H54 (cell line): ENCODE measurements around the gene EDC4.

Experiments used
- DNase-seq: peaks from one replicate; pipeline ENCODE4 v3.0.0; 2011; ENCODE audit warnings: low spot score, mixed read lengths; ENCODE audit not compliant: insufficient read length
- FAIRE-seq: peaks from 3 replicates; lab custom pipeline; 2011; peaks lifted over from hg19 to GRCh38; lab: Jason Lieb, UNC
- POLR2A ChIP-seq: IDR thresholded peaks from 2 replicates; pipeline ENCODE4 v1.6.1; 2011; ENCODE audit warnings: low read depth, mild to moderate bottlenecking, low read length

EDC4 gene

GRCh38 chr16:67922221-67922620, 49.4 kb downstream of the EDC4 start:
- no peak for DNase-seq
- no peak for FAIRE-seq
- no peak for TF ChIP-seq POLR2A

GRCh38 chr16:67922740-67923139, 49.9 kb downstream of the EDC4 start:
- DNase-seq (no peak), FAIRE-seq (no peak)
- no peak for TF ChIP-seq POLR2A

GRCh38 chr16:67923414-67924116, 50.7 kb downstream of the EDC4 start:
- FAIRE-seq (no peak), DNase-seq (no peak)
- TF ChIP-seq POLR2A, result no peak

- DNase-seq (no peak), FAIRE-seq (no peak)
- no peak for TF ChIP-seq POLR2A
Observed at GRCh38 chr16:67924140-67924906, 51.5 kb downstream of the EDC4 start.

- no peak for FAIRE-seq
- TF ChIP-seq POLR2A, result no peak
- DNase-seq, result no peak
Observed at GRCh38 chr16:67926181-67926750, 53.4 kb downstream of the EDC4 start.

- no peak for DNase-seq
- FAIRE-seq, result no peak
- no peak for TF ChIP-seq POLR2A
Observed at GRCh38 chr16:67927131-67927941, 54.5 kb downstream of the EDC4 start.

- DNase-seq (no peak), FAIRE-seq (no peak)
- TF ChIP-seq POLR2A, result no peak
Observed at GRCh38 chr16:67928147-67928546, 55.3 kb downstream of the EDC4 start.

- FAIRE-seq, result peak; percentile 53
Observed at GRCh38 chr16:67928561-67929364, 55.9 kb downstream of the EDC4 start.

GRCh38 chr16:67930191-67930590, 57.3 kb downstream of the EDC4 start:
- FAIRE-seq (no peak), DNase-seq (no peak)
- TF ChIP-seq POLR2A, result no peak

More at GRCh38 chr16:67928561-67929364, 55.9 kb downstream of the EDC4 start:
- DNase-seq, result peak; percentile 53
- TF ChIP-seq POLR2A, result no peak

- DNase-seq, result no peak
- no peak for FAIRE-seq
- no peak for TF ChIP-seq POLR2A
Observed at GRCh38 chr16:67930678-67931211, 57.9 kb downstream of the EDC4 start.
